Loucy (cell line): ENCODE results near the gene SNX11.

Experiments
- H2AFZ ChIP-seq: fragments of 200-600 bp; sonication (generic); 2 replicates; pipeline ENCODE4 v1.6.0; 2016; ENCODE audit warnings: antibody characterized with exemption, mild to moderate bottlenecking, low read length, moderate library complexity
- H3F3A ChIP-seq: fragments of 200-600 bp; 2 replicates; pipeline ENCODE4 v1.6.0; 2016; ENCODE audit warnings: antibody characterized with exemption, low read depth, mild to moderate bottlenecking
- H3K27me3 ChIP-seq: fragments of 200-600 bp; sonication (generic); 2 replicates; pipeline ENCODE4 v1.6.1; 2014; ENCODE audit warnings: low read length, mild to moderate bottlenecking; ENCODE audit not compliant: insufficient read depth, poor library complexity, severe bottlenecking
- H3K36me3 ChIP-seq: fragments of 200-600 bp; sonication (generic); 2 replicates; pipeline ENCODE4 v1.6.1; 2016; ENCODE audit warnings: low read length; ENCODE audit not compliant: insufficient read depth
- H3K4me1 ChIP-seq: fragments of 200-600 bp; sonication (generic); 2 replicates; pipeline ENCODE4 v1.5.1; 2014; ENCODE audit warnings: low read length, mild to moderate bottlenecking; ENCODE audit not compliant: insufficient read depth, poor library complexity, severe bottlenecking
- H3K4me2 ChIP-seq: fragments of 200-600 bp; sonication (generic); 2 replicates; pipeline ENCODE4 v1.6.0; 2014; ENCODE audit warnings: antibody characterized with exemption, low read length, low read depth, mild to moderate bottlenecking; ENCODE audit not compliant: poor library complexity, severe bottlenecking
- H3K4me3 ChIP-seq: fragments of 200-600 bp; sonication (generic); 2 replicates; pipeline ENCODE4 v1.5.1; 2014; ENCODE audit warnings: low read length, mild to moderate bottlenecking, mixed read lengths; ENCODE audit not compliant: poor library complexity, severe bottlenecking
- H3K79me2 ChIP-seq: fragments of 200-600 bp; sonication (generic); 2 replicates; pipeline ENCODE4 v1.6.1; 2014; ENCODE audit warnings: low read length; ENCODE audit not compliant: insufficient read depth
- H3K9ac ChIP-seq: fragments of 200-600 bp; sonication (generic); 2 replicates; pipeline ENCODE4 v1.6.0; 2014; ENCODE audit warnings: mild to moderate bottlenecking, low read depth, low read length, moderate library complexity; ENCODE audit not compliant: poor library complexity, severe bottlenecking
- H3K9me2 ChIP-seq: fragments of 200-600 bp; sonication (generic); replicated peaks from 2 replicates; pipeline ENCODE4 v1.6.1; 2016; ENCODE audit warnings: low read depth, low read length, mixed read lengths
- H3K9me3 ChIP-seq: fragments of 200-600 bp; sonication (generic); 2 replicates; pipeline ENCODE4 v1.6.1; 2014; ENCODE audit warnings: mild to moderate bottlenecking, antibody characterized with exemption, low read length, low read depth; ENCODE audit not compliant: insufficient read depth
- H4K20me1 ChIP-seq: fragments of 200-600 bp; sonication (generic); 2 replicates; pipeline ENCODE4 v1.6.0; 2014; ENCODE audit warnings: antibody characterized with exemption, low read length, mild to moderate bottlenecking; ENCODE audit not compliant: insufficient read depth, poor library complexity, severe bottlenecking
- EZH2phosphoT487 ChIP-seq: fragments of 200-600 bp; IDR thresholded peaks from 2 replicates; pipeline ENCODE4 v1.6.1; 2018; ENCODE audit warnings: antibody characterized with exemption, mild to moderate bottlenecking, moderate library complexity, borderline replicate concordance
- TF ChIP-seq, protein P1 (sequence below): fragments of 200-600 bp; sonication (generic); conservative IDR thresholded peaks from 2 replicates; pipeline ENCODE4 v1.5.1; 2014; ENCODE audit warnings: mild to moderate bottlenecking, antibody characterized with exemption, low read length

The SNX11 gene

GRCh38 chr17:48144231-48144630 lies 36.7 kb downstream of the SNX11 start:
- Histone ChIP-seq H3K4me3 (no peak overlapping the region), H3F3A (no peaks in the 10 kb centered on the region), H3K36me3 (no peaks in the 10 kb centered on the region), H3K4me1 (peaks cover 23% of the 10 kb centered on the region), H3K27me3 (no peaks in the 10 kb centered on the region), H3K79me2 (no peaks in the 10 kb centered on the region), H4K20me1 (no peaks in the 10 kb centered on the region), H3K9me2 (no peaks in the 10 kb centered on the region), H3K9me3 (no peaks in the 10 kb centered on the region), H2AFZ (no peak overlapping the region), H3K4me2 (no peak overlapping the region), H3K9ac (no peak overlapping the region)
- TF ChIP-seq, protein P1, sequence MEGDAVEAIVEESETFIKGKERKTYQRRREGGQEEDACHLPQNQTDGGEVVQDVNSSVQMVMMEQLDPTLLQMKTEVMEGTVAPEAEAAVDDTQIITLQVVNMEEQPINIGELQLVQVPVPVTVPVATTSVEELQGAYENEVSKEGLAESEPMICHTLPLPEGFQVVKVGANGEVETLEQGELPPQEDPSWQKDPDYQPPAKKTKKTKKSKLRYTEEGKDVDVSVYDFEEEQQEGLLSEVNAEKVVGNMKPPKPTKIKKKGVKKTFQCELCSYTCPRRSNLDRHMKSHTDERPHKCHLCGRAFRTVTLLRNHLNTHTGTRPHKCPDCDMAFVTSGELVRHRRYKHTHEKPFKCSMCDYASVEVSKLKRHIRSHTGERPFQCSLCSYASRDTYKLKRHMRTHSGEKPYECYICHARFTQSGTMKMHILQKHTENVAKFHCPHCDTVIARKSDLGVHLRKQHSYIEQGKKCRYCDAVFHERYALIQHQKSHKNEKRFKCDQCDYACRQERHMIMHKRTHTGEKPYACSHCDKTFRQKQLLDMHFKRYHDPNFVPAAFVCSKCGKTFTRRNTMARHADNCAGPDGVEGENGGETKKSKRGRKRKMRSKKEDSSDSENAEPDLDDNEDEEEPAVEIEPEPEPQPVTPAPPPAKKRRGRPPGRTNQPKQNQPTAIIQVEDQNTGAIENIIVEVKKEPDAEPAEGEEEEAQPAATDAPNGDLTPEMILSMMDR = no peak
- no peak for TF ChIP-seq EZH2phosphoT487

DNA sequence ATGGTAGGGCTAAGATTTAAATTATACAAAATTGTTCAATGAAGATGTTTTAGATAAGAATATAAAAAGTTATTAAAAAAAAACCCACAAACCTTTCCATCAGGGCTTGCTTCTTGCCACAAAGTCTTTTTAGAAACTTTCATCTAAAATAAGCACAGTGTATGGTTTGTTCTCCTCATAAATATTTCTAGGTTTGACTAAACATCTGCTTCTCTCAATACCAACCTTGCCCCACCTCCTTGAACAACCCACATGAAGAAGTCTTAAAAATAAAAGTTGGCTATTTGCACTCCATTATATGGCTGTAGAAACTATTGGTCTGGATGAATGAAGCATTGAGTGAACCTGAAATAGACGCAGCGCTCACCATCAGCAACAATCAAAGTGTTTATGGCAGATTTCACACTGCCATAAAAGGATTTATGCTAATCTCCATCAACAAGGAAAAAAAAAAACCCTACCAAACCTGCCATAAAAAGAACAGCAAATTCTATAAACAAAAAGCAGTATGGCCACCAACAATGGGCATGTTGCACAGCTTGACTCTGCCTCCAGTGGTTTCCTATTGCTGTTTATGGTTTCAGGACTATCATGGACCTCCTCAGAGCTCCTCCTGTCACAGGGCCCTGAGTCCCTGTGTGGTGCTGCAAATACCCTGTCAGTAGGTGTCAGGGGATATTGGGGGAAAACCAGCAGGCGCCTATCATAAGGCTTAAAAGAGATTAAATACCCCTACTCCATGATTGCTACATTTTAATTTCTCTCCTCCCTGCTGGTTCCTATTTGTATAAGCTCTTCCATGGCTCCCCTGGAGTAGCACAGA lies 37.6 kb downstream of the SNX11 start:
- Histone ChIP-seq H2AFZ (no peak overlapping the region), H4K20me1 (no peaks in the 10 kb centered on the region), H3K4me1 (peaks cover 28% of the 10 kb centered on the region), H3K79me2 (no peaks in the 10 kb centered on the region), H3K27me3 (no peaks in the 10 kb centered on the region), H3K4me2 (no peak overlapping the region), H3K9ac (no peak overlapping the region), H3K9me3 (no peaks in the 10 kb centered on the region), H3K36me3 (no peaks in the 10 kb centered on the region), H3K9me2 (no peaks in the 10 kb centered on the region), H3F3A (no peaks in the 10 kb centered on the region), H3K4me3 (no peak overlapping the region)
- TF ChIP-seq, protein P1 = no peak
- no peak for TF ChIP-seq EZH2phosphoT487

- H3K36me3 ChIP-seq = no peaks in the 10 kb centered on the region
- H3K9ac ChIP-seq = no peak overlapping the region
- H4K20me1 ChIP-seq = no peaks in the 10 kb centered on the region
- H3K79me2 ChIP-seq = no peaks in the 10 kb centered on the region
- H3K4me2 ChIP-seq = peak overlapping the region; percentile 76
- H3K27me3 ChIP-seq = no peaks in the 10 kb centered on the region
- no peaks in the 10 kb centered on the region for H3K9me2 ChIP-seq
- H3K4me3 ChIP-seq = peak overlapping the region; percentile 54
- no peak overlapping the region for H2AFZ ChIP-seq
- TF ChIP-seq, protein P1 = no peak
- TF ChIP-seq EZH2phosphoT487 = no peak
- H3F3A ChIP-seq = no peaks in the 10 kb centered on the region
- H3K4me1 ChIP-seq = peaks cover 28% of the 10 kb centered on the region
- H3K9me3 ChIP-seq = no peaks in the 10 kb centered on the region
Measured at GRCh38 chr17:48148029-48148770, 40.6 kb downstream of the SNX11 start.
